Kidney glomerular epithelial cell (primary cell): ENCODE results near the gene SCAPER.

Experiments used
- DNase-seq: peaks from one replicate; lab custom pipeline; 2025; lab: John Stamatoyannopoulos, UW

Gene SCAPER

DNA sequence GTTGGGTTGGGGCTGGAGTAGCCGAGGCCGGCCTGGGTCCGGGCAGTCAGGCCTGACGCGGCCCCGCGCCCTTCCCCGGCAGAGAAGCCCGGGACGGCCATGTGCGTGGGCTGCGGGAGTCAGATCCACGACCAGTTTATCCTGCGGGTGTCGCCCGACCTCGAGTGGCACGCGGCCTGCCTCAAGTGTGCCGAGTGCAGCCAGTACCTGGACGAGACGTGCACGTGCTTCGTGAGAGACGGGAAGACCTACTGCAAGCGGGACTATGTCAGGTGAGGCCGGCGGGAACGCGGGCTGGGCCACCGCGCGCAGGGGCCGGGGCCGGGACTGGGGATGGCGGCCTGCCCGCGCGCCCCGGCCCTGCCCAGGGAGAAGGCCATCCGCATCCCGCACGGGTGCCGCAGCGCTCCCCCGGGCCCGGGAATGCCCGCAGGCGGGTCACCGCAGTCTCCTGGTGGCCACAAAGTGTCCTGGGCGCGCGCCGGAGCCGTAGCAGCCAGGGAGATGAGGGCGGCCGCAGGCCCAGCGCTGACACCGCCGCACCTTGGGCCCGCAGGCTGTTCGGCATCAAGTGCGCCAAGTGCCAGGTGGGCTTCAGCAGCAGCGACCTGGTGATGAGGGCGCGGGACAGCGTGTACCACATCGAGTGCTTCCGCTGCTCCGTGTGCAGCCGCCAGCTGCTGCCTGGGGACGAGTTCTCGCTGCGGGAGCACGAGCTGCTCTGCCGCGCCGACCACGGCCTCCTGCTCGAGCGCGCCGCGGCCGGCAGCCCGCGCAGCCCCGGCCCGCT, 567.2 kb downstream of the SCAPER start:
- DNase-seq, result no peak

DNA sequence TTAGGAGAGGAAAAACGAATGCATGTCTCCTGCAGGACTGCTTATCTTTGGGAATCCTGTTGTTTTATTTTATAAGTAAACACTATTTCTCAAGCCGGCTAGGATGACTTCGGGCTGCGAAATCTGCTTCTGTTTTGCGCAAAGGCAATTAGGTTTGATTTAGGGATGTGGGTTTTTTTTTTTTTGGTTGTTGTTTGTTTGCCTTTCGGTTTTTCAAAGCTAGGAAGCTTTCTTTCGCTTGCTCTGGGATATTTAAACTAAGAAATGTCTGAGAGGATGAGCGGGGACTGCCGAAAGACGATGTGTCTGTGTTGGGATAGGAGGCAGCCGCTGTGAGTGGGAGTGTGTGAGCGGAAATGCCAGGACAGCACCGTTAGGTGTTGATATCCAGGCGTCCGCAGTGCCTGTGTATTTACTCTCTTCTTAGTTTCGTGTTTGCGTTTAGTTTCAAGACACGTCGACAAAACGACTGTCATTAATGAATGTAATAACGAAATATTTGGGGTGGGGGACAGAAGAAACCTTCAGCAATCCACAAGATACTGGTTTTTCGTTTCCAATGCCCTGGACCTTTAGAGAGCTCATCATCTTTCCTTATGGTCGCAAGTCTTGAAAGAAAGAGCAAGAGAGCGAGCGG, 568.0 kb downstream of the SCAPER start:
- DNase-seq, result no peak

DNA sequence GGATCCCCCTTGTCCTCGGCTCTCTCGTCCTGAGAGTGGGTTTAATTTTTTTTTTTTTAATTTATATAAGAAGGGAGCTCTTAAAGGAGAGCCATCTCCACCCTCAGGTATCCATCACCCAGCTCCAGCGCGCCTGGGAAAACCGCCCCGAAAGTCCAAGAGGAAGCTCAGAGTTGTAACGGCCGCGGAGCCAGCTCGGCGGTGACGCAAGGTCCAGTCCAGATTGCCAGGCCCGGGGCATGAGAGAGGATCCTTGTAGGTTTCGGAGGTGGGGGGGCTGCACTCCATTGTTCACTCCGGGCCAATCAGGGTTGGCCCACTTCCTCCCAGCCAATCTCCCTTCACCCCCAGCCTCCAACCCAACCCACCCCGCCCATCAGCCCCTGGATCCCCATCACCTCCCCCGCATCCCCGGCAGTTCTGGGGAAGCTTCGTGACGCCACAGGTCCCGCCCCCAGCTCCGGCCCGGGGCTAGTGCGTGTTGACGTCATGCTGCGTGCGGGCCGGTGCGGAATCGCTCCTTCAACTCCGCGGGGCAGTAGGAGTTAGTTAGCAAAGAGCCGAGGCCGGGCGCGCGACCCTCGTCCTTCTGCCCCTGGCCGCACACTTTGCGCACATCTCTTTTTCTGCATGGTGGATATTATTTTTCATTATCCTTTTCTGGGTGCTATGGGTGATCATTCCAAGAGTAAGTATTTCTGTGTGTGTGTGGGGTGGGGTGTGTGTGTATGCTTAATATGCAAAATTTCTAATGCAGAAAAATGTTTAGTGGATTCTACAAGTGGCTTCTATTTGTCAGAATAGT, 568.7 kb downstream of the SCAPER start, which contains the start of gene ISL2:
Gene ISL2, plus strand, starts transcription at position 520 of the 805 bp plus-strand sequence. Its CDS starts 111 bp downstream, at position 631.
- peak; percentile 26 for DNase-seq

DNA sequence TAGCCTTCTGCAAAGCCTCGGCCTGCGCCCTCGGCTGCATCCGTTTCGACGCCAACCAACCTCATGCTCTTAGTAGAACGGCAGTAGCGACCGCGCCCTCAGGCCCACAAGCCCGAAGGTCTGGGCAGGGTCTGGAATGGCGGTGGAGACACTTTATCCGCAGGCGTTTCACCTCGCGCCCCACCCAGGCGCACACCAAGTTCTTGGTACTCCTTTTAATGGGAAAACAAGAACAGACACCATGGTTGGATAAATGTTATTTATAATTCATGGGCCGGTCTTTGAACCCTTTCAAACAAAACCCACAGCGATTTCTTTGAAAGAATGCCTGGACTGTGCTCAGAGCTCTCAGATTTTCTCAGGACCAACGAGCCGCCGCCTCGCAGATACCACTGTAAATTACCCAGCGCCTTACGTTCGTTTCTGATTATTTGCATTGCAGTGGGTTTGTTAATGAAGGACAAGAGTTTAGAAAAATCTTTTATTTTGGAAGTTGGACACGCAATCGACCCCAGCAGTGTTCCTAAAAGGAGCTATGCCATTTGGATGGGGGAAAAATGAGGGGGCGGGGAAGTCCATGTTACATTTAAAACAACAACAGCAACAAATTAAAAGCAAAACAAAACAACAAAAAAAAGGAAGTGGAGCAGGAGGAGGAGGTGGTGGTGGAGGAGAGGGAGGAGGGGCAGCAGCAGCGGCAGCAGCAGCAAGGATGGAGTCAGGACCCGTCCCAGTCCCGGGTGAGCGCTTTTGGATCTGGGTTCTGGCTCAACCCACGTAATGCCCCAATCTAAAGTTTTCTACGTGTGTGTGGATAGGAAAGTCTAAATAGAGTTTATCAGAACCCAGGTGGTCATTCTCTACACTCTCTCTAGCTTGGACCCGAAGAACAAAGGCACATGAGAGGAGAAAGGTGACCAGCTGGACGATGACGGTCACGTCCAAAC, 569.6 kb downstream of the SCAPER start:
- DNase-seq, result no peak

DNA sequence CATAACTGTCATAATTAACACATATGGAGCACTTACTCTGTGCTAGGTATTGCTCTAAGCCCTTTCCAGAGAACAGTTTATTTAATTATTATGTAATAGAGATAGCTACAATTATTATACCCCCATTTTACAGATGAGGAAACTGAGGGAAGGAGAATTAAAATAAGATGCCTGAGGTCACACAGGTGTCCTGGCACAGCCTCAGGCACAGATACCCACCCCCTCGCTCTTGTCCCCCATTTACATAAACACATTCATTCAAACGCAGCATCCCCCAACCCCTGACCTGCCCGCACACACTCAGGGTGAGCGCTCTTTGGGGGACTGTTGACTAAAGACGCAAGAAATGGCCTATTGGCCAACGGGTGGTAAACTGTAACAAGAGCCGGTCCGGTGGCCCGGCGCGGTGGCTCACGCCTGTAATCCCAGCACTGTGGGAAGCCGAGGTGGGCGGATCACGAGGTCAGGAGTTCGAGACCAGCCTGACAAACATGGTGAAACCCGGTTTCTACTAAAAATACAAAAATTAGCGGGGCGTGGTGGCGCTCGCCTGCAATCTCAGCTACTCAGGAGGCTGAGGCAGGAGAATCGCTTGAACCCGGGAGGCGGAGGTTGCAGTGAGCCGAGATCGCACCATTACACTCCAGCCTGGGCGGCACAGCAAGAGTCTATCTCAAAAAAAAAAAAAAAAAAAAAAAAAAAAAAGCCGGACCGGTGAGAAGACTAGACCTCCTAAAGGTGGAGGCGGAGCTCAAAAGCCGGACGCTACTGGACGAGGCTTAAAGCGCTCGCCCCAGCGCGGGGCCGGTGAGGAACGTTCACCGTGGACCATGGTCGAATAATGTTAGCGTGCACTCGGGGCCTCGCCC, 570.5 kb downstream of the SCAPER start:
- DNase-seq, result no peak

DNA sequence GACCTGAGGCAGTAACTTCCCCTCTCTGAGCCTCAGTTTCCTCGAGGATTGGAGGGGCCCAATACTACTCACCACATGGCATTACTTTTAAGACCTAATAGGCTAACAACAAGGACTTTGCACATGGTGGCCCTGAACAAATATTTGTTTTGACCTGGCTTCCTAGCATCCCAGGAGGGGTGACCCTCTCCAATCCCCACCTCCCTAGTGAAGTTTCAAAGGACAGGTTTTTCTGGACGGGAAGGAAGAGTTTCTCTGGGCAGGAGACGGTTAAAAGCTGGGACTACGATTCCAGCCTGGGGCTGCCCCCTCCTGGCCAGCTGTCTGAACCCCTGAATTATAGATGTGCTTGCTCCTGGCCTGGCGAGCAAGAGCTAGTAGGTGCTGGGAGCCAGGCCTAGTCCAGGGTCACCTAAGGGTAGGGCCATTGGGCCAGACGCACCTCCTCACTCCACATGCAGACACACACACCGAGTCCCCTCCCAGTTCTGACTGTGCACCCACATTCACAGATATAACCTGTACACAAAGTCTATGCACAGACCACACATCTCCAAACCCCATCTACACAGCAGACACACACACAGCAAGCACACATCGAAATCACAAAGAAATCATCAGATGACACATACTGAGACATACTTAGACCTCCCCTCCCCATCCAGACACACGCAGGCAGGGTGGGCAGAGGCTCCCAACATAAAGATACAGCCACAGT, 571.3 kb downstream of the SCAPER start:
- DNase-seq, result no peak

DNA sequence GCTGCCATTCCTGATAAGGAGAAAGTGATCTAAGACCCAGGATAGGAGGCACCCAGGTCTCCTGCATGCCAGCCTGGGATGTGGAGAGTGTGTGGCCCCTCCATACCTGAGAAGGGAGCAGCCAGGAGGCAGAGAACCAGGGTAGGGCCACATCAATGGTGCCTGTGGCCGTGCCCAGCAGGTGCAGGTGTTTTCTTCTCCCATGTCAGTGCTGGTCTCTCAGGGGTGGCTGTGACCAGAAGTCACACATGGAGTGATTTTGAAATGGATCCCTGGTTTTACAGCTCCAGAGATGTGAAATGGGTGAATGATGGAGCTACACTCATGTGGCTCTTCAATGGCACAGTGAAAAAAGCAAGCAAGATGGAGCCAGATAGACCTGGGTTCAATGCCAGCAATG, 571.8 kb downstream of the SCAPER start:
- no peak for DNase-seq

DNA sequence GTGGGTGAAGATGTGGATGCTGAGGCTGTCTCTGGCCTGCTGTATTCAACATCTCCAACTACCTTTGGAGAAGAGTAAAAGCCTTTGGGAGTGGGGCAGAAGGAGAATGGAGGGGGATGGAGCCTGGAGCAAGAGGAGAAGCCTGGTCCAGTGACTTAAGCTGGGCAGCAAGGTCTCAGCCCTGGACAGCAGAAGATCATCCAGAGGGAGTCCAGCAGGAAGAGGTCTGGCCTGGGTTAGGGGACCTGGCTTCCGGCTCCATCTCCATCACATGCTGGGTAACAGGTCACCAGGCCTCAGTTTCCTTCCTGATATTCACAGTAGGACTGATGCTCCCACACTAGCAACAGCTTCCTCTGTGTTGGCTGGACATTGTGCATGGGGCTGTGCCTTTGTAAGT, 572.3 kb downstream of the SCAPER start:
- no peak for DNase-seq

DNA sequence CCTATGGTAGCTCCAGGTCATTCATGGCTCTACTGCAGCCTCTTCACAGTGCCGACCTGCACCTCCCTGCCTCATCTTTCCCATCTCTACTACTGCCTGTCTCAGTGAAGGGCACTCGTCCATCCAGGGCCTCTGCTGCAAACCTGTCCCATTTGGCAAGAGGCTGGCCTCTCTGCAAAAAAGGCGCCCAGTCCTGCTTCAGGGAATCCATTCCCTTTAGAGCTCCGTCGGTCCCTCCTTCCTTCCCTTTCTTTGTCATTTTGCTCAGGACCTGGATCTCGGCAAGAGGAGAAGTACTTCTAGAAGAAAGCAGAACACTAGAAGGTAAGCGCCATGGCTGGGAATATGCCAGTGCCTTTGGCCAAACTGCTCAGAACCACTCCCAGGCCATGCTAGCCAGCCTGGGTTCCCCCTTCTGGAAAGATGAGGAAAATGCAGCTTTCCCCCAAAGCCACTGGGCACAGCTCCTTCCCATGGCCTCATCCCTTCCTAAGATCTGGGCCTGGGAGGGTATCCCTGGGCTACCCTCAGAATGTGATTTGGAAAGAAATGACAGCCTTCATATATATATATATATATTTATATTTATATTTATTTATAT, 575.0 kb downstream of the SCAPER start:
- DNase-seq, result peak; percentile 18

DNA sequence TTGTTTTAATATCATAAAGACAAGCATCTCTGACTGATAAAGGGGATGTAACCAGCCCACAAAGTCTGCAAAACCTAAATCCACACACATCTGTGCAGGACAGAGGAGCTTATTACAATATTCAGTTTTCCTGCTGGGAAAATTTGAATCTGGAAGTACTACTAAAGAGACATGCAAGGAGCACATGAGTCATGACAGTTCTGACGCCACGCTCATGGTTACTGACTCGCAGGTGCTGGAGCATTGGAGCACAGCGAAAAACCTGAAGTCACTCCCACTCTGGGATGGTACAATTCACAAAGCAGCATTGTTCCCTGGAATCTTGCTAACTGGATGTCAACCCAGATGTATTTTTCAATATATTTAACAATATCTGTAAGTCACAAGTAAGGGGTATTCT, 576.2 kb downstream of the SCAPER start:
- DNase-seq, result peak; percentile 43

DNA sequence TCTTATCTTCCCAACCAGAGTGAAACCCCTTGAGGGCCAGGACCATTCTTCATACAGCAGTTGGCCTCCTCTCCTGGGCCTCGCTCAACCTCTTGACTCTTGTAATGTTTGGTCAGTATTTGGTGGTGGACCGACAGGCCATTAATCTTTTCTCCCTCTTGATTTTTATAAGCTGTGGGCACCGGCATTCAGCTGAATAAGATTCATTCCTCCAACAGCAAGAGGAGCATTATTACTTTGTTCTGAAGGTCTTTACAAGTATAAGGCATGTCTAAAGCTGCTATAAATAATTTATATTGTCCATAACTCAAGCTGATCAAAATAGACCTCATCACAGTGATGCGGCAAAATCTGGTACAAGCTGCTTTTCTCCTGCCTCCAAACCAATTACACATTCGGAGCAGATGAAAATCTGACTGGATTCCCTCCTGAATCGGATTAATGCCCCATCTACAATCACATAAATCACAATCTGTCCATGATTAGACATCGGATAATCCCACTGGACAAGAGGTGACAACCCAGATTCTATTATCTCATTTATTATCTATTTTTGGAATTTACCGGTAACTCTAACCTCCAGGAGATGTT, 576.9 kb downstream of the SCAPER start:
- DNase-seq, result no peak

DNA sequence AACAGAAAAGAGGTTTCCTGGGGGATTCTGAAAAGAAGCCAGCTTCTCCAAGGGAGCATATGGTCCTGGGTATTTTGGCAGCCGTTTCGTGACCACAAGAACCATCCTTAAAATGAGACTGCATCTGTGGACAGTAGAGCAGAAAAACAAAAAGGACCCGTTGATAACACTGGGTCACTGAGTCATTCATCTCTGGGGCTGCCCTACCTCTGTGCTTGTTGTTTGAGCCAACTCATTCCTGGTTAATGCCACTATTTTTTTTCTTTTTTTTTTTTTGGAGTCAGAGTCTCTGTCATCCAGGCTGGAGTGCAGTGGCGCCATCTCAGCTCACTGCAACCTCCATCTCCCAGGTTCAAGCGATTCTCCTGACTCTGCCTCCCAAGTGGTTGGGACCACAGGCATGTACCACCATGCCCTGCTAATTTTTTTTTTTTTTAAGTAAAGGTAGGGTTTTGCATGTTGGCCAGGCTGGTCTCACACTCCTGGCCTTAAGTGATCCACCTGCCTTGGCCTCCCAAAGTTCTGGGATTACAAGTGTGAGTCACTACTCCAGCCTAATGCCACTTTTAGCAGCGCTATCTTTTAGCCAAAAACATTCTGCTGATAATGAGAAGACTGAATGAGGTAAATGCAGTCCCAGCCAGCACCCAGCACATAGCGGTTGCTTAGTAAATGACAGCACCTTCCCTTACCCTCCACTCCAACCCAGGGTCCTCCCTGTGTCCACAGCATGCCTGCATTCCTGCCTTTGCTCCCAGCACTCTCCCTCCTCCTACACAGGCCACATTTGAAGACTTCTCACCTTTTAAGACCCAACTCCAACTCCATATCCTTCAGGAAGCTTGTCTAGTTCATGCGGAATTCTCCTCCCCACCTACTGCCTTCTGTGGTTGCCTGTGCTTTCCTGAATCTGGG, 577.7 kb downstream of the SCAPER start:
- no peak for DNase-seq

DNA sequence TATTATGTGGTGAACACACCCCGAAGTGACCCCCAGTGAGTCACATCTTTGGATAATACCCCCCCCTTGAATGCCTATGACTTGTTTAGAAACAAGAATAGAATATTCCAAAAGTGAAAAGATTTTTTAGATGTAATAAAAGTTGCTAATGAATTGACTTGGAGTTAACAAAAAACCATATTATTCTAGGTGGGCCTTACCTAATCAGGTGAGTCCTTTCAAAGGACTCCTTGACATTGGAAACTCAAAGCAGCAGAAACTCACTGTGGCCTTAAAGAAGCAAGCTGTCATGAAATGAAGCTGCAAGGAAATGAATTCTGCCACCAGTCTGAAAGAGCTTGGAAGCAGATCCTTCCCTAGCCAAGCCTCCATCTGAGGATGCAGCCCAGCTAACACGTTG, 579.4 kb downstream of the SCAPER start:
- DNase-seq, result no peak

DNA sequence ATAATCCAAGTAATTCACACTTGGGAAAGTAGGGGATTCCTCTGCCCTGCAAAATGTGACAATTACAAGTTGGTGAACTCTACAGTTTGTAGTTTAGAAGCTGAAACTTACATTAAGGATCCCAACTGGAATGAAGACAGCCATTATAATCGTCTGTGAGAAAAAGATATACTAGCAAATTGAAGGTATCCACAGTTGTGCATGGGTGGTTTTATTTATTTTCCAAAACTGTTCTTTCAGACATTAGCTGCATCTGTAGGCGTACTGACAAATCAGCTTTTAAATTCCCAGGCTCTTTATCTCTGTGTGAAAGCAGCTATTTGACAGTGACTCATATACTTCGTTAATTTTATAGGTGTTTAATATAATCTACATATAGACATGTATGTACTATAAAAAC, 581.1 kb downstream of the SCAPER start:
- no peak for DNase-seq

DNA sequence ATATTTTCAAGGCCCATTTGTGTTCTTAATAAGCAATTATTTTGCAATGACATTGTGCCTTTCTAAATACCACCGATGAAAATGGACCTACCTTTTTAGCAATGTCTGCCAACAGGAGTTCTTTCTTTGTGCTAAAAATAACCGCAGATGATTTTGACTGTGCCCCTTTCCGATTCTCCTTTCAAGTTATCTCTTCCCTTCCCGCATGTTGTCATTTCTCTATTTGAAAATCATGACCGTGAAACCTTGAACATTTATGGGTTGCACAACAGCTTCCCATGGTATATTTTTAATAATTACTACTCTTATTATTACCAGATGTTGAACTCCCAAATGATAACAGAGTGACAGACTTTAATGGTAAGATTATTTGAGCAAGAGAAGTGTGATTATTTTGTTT, 583.5 kb downstream of the SCAPER start:
- no peak for DNase-seq

DNA sequence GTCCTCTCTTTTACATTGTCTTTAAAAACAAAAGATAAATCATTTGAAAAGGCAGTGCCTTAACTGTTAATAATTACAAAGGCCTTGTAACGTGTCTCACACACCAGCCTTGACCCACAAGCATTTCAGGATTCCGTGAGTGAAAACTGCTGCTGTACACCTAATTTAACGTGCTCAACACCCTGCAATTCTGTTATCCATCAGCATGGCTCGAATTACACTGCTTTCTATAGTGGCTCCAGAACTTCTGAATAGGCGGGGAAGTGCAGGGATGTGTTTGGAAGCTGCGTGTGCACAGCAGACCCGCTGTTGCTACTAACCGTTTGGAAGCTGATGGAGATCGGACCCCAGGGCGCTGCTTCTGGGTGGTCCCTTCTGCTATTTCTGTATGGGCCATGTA, 584.0 kb downstream of the SCAPER start:
- DNase-seq, result no peak

DNA sequence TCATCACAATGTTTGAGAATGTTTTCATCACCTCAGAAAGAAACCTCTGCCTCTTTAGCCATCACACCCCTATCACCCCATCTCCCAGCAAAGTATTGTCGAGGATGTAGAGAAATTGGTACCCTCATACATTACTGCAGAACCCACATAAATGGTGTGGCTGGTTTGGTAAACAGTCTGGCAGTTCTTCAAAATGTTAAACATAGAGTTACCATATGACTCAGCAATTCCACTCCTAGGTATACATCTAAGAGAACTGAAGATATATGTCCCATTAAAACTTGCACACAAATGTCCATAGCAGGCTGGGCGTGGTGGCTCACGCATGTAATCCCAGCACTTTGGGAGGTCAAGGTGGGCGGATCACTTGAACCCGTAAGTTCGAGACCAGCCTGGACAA, 585.1 kb downstream of the SCAPER start:
- no peak for DNase-seq

DNA sequence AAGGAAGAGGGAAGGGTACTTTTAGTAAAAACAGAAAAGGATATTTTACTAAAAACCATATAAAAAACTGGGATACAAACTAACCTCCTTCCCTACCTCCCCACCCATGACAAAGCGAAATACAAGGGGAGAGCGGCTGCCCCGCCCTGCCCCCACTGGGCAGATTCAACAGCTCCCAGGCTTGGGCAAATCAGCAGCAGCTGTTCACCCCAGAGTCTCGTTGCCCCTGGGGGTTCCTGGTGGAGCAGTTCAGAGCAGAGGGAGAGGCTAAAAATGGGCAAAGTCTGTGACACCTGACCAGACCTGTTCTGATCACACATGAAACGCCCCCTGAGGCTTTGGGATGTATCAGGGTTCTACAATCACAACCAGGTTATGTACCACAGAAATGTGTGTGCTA, 591.4 kb downstream of the SCAPER start:
- DNase-seq, result no peak
